HepG2 (cell line): ENCODE results near the gene CCDC142. TPM values are rescaled to one million over a fixed set of nuclear protein-coding genes. Genes with fewer than 3 reads are reported as not detected.

Experiments used
- AGO1 ChIP-seq: fragments of 200-400 bp; formaldehyde crosslinking; IDR thresholded peaks from 2 replicates; pipeline ENCODE4 v1.6.1; 2017; ENCODE audit warnings: mild to moderate bottlenecking, low read depth, low read length, moderate library complexity; ENCODE audit not compliant: poor library complexity, severe bottlenecking
- CSRNP1 ChIP-seq: sonication (generic); formaldehyde crosslinking; IDR thresholded peaks from 2 replicates; pipeline ENCODE4 v1.8.1; 2023; ENCODE audit warnings: mild to moderate bottlenecking, missing genetic modification reagents
- IKZF5 ChIP-seq: IDR thresholded peaks from 2 replicates; pipeline ENCODE4 v1.6.1; 2018; ENCODE audit warnings: missing genetic modification reagents, mild to moderate bottlenecking, missing compliant biosample characterization
- JARID2 ChIP-seq: sonication (generic); formaldehyde crosslinking; IDR thresholded peaks from 2 replicates; pipeline ENCODE4 v1.8.1; 2023; ENCODE audit warnings: missing genetic modification reagents, inconsistent platforms; ENCODE audit not compliant: insufficient replicate concordance
- KLF9 ChIP-seq: IDR thresholded peaks from 2 replicates; pipeline ENCODE4 v1.6.1; 2016; ENCODE audit warnings: low read depth
- MTA1 ChIP-seq: sonication (generic); formaldehyde crosslinking; IDR thresholded peaks from 2 replicates; pipeline ENCODE4 v1.4.0; 2020; ENCODE audit warnings: missing genetic modification reagents, mild to moderate bottlenecking, borderline replicate concordance
- PATZ1 ChIP-seq: sonication (generic); formaldehyde crosslinking; IDR thresholded peaks from 2 replicates; pipeline ENCODE4 v1.4.0; 2020; ENCODE audit warnings: missing genetic modification reagents
- PREB ChIP-seq: sonication (generic); formaldehyde crosslinking; IDR thresholded peaks from 2 replicates; pipeline ENCODE4 v1.4.0; 2020; ENCODE audit warnings: missing genetic modification reagents
- RARA ChIP-seq: IDR thresholded peaks from 2 replicates; pipeline ENCODE4 v1.6.1; 2016; ENCODE audit warnings: missing genetic modification reagents, missing compliant biosample characterization
- RCOR2 ChIP-seq: IDR thresholded peaks from 2 replicates; pipeline ENCODE4 v1.6.1; 2016; ENCODE audit warnings: missing biosample characterization, missing genetic modification reagents
- SNAPC4 ChIP-seq: sonication (generic); formaldehyde crosslinking; IDR thresholded peaks from 2 replicates; pipeline ENCODE4 v1.4.0; 2020; ENCODE audit warnings: mild to moderate bottlenecking, missing genetic modification reagents
- SOX6 ChIP-seq, 2 experiments: fragments of 450-650 bp in 1 of 2; sonication (generic) in 1 of 2; formaldehyde crosslinking in 1 of 2; IDR thresholded peaks; 2 replicates each; pipeline versions ENCODE4 v1.4.0 to v1.6.1; 2017 to 2020; ENCODE audit warnings: antibody characterized with exemption in 1 of 2, mild to moderate bottlenecking in 1 of 2, missing genetic modification reagents in 1 of 2
- TAF15 ChIP-seq: fragments of 200-400 bp; formaldehyde crosslinking; IDR thresholded peaks from one replicate; pipeline ENCODE4 v1.6.1; 2018; ENCODE audit warnings: mild to moderate bottlenecking, low read depth, low read length; ENCODE audit not compliant: poor library complexity, severe bottlenecking
- ZFYVE20 ChIP-seq: sonication (generic); formaldehyde crosslinking; IDR thresholded peaks from 2 replicates; pipeline ENCODE4 v1.8.0; 2023; ENCODE audit warnings: low read depth, mild to moderate bottlenecking, moderate library complexity, missing genetic modification reagents, borderline replicate concordance
- ZNF614 ChIP-seq: IDR thresholded peaks from 2 replicates; pipeline ENCODE4 v1.6.1; 2018; ENCODE audit warnings: missing biosample characterization, missing genetic modification reagents, inconsistent platforms, borderline replicate concordance
- ZSCAN29 ChIP-seq: sonication (generic); formaldehyde crosslinking; conservative IDR thresholded peaks from 2 replicates; pipeline ENCODE4 v1.4.0; 2020; ENCODE audit warnings: mild to moderate bottlenecking, missing genetic modification reagents
- polyA plus RNA-seq, 8 experiments: library from polyadenylated mRNA; depleted of rRNA in 3 of 8; stranded (reverse) in 7 of 8; unstranded in 1 of 8; fragments of >200 nt; fragmentation: Illumina TruSeq in 4 of 8; extraction: Trizol in 4 of 8; gene quantifications; 2 replicates each; pipeline versions ENCODE4 v1.2.1 to v1.2.3, GENCODE V29; 2011 to 2016; ENCODE audit warnings: low read depth in 4 of 8, missing spikeins in 1 of 8, mixed read lengths in 1 of 8; ENCODE audit not compliant: insufficient read depth in 1 of 8
- total RNA-seq, 5 experiments: library from RNA; depleted of rRNA; stranded (reverse); fragments of >200 nt; fragmentation: Illumina TruSeq; extraction: Trizol; gene quantifications; 2 replicates each; pipeline ENCODE4 v1.2.3, GENCODE V29; 2016; ENCODE audit warnings: low read depth in 1 of 5

The CCDC142 gene
- total and polyA plus RNA-seq, 2 of the 13 experiments (the other 11 are each of a cell fraction or from before 2014, with no cell fraction given), result 14.7 to 30.4 TPM

GRCh38 chr2:74496997-74497776 lies 14.4 kb upstream of the CCDC142 start (continued):
- TF ChIP-seq PATZ1 (CRISPR knock-in tag) (peak; percentile 70; the same call in 1 of the 2 replicates), CSRNP1 (CRISPR knock-in tag) (0 out of 2 replicates have a peak, but pooled peaks have one; percentile 59), PREB (CRISPR knock-in tag) (no peak), RARA (peak; percentile 74; the same call in 1 of the 2 replicates), MTA1 (peak; percentile 38), ZSCAN29 (CRISPR knock-in tag) (0 out of 2 replicates have a peak, but pooled peaks have one; percentile 58), RCOR2 (CRISPR knock-in tag) (peak; percentile 51; the same call in 1 of the 2 replicates), IKZF5 (CRISPR knock-in tag) (peak; percentile 8; the same call in 1 of the 2 replicates), AGO1 (no peak), ZNF614 (CRISPR knock-in tag) (peak; percentile 16; the same call in 1 of the 2 replicates), ZFYVE20 (CRISPR knock-in tag) (no peak), SOX6 (IDR thresholded peaks at IDR 0.05) (no peak), SOX6 (CRISPR knock-in tag; IDR thresholded peaks at IDR 0.05) (peak; percentile 84), JARID2 (no peak), TAF15 (peak; percentile 0), SNAPC4 (0 out of 2 replicates have a peak, but pooled peaks have one; percentile 47), KLF9 (CRISPR knock-in tag) (0 out of 2 replicates have a peak, but pooled peaks have one; percentile 28)
